SIG-M5 treated with dmso at 0.1 percent for 504 hours (cell line): ENCODE measurements around the gene FNIP1.
A peak's percentile ranks its signal among the peaks of the same experiment; 100 is the strongest.
"Not testable (repeated sequence)": the region's sequence is repeated elsewhere in the genome, so short reads cannot be mapped to it uniquely, and the experiment has no call there.

Experiments used
- DNase-seq: peaks from one replicate; lab custom pipeline; 2025; ENCODE audit not compliant: unreplicated experiment; lab: John Stamatoyannopoulos, UW

The FNIP1 gene

GRCh38 chr5:131693894-131694293, 102.9 kb downstream of the FNIP1 start:
- DNase-seq = no peak

- no peak for DNase-seq
Measured at GRCh38 chr5:131685516-131686171, 111.2 kb downstream of the FNIP1 start.

GRCh38 chr5:131684595-131684994, 112.2 kb downstream of the FNIP1 start:
- peak; percentile 27 for DNase-seq

GRCh38 chr5:131684051-131684450, 112.8 kb downstream of the FNIP1 start:
- DNase-seq = no peak

DNA sequence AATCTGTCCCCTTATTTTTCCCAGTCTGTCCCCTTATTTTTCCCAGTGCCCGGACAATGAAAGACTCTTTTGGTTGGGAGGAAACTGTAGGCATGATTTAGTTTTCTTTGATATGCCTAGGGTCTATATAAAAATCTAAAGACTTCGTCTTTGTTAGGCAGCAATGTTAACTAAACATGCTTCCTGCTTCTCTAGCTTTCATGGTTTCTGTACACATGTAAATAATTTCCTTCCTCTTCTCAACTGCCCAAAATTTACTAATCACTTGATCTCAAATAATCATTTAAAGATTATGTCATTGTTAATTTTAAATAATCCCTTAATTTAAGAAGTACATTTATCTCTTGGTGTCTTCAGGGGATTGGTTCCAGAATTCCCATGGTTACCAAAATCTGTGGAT, 114.0 kb downstream of the FNIP1 start:
- DNase-seq = no peak

DNA sequence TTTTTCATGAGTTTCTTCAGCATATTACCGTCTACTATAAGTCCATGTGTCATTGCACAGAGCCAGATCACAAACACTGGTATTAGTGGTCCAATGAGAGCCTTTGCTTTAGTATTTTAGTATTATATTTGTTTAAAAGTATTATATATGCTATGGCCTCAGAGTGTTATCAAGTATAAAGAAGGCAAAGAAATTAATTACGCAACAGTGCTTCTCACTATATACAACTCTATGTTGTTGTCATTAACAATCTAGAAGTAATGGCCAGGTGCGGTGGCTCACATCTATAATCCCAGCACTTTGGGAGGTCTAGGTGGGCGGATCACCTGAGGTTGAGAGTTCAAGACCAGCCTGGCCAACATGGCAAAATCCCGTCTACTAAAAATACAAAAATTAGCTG, 114.6 kb downstream of the FNIP1 start:
- no peak for DNase-seq

DNA sequence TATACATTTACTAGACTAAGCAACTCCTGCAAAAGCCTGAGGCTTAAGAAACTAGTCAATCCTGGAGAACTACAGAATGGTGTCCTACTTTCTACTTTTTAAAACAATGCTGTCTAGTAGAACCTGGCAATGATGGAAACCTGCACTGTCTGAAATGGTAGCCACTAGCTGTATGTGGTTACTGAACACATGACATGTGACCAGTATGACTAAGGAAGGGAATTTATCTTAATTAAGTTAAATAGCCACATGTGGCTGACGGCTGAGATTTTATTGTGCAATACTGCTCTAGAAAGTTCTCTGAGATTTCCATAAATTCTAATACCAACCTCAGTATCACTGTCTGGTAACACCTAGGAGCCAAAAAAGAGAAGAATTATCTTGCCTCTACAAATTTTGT, 116.9 kb downstream of the FNIP1 start:
- no peak for DNase-seq

- DNase-seq = not testable (repeated sequence)
Measured at GRCh38 chr5:131678273-131678672, 118.5 kb downstream of the FNIP1 start.

- DNase-seq = no peak
Measured at GRCh38 chr5:131677115-131677514, 119.7 kb downstream of the FNIP1 start.

- DNase-seq = no peak
Measured at GRCh38 chr5:131672776-131673175, 124.0 kb downstream of the FNIP1 start.

DNA sequence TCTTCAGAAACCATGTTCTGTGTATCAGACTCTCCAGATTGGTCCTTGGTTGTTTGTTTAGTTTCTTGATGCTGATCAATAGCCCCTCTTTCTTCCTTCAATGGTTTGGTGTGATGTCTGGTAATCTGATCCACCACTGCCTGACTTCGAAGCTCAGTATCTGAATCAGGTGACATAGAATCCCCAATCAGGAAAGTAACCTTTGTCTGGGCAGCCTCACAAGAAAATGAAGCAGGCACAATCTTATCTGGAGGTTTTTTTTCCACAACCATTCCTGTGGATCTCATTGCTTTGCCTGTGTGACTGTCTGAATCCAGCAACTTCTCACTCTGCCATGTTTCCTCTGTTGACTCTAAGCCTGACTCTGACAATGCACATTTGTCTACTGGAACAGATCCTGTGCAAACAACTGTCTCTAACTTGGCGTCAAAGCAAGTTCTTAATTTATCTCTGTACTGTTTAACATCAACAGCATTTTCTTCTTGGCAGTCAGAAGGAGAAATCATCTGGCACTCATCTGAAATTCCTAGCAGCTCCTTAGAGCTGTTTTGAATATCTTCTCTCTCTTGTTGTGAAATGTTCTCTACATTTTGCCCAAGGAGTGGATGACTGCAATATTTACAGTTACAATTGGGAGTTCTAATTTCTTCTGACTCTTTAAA, 124.7 kb downstream of the FNIP1 start:
- peak; percentile 18 for DNase-seq

GRCh38 chr5:131671409-131671808, 125.4 kb downstream of the FNIP1 start:
- no peak for DNase-seq

DNA sequence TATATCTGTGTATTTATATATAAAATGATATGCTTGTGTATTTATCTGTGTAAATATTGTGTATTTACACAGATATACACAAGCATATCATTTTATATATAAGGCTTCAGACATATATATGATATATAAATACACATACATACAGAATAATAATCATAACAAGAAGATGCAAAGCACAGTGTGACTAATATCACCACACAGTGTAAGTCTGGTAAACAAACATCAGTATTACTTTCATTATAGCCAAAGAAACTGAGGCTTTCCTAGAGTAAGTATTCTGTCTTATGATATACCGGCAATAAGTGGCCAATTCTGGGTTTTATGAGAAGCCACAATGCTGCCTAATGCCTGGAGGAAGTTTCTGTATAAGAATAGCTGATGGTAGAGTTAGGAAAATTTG, 131.9 kb downstream of the FNIP1 start:
- DNase-seq = no peak

GRCh38 chr5:131661933-131662332, 134.9 kb downstream of the FNIP1 start:
- DNase-seq = no peak

DNA sequence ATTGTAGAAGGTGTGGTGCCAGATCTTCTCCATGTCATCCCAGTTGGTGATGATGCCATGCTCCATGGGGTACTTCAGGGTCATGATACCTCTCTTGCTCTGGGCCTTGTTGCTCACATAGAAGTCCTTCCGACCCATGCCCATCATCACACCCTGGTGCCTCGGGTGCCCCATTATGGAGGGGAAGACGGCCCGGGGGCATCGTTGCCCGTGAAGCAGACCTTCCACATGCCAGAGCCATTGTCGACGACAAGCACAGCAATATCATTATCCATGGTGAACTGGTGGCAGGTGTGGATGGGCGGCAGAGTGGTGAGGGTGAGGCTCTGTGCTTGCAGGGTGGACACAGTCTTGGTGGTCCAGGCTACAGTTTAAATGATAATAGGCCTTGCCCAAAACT, 137.0 kb downstream of the FNIP1 start:
- DNase-seq = no peak

DNA sequence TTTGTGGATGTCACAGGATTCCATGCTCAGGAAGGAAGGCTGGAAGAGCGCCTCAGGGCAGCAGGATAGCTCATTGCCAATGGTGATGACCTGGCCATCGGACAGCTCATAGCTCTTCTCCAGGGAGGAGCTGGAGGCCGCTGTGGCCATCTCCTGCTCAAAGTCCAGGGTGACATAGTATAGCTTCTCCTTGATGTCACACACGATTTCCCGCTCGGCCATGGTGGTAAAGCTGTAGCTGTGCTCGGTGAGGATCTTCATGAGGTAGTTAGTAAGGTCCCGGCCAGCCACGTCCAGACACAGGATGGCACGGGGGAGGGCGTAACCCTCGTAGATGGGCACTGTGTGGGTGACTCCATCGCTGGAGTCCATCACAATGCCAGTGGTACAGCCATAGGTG, 137.5 kb downstream of the FNIP1 start:
- no peak for DNase-seq

GRCh38 chr5:131654776-131655175, 142.0 kb downstream of the FNIP1 start:
- no peak for DNase-seq

DNA sequence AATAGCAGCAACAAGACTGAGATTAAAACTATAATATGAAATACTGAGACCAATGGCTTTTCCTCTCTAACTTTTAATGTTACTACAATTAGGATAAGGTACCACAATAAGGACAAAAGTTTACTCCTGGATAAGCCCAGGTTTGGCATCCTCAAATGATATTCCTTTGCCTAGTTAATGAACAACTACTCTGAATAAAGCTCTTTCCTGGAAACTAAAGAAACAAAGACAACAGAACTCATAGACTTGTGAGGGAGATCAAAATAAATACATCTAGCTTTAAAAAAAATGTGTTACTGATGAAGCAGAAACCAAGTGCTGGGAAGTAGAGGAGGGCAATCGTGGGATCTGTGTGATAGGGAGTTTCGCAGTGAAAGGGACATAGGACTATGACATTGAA, 142.5 kb downstream of the FNIP1 start:
- DNase-seq = no peak

DNA sequence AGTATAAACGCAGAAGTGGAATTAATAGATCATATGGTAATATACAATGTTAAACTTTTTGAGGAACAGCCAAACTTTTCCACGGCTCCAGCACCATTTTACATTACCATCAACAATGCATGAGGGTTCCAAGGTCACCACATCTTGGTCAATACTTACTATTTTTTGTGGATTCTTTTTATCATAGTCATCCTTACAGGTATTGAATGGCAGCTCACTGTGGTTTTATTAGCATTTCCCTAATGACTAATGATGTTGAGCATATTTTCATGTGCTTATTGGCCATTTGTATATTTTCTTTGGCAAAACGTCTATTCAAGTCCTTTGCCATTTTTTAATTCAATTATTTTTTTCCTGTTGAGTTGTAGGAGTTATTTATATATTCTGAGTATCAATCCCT, 147.7 kb downstream of the FNIP1 start:
- DNase-seq = no peak

DNA sequence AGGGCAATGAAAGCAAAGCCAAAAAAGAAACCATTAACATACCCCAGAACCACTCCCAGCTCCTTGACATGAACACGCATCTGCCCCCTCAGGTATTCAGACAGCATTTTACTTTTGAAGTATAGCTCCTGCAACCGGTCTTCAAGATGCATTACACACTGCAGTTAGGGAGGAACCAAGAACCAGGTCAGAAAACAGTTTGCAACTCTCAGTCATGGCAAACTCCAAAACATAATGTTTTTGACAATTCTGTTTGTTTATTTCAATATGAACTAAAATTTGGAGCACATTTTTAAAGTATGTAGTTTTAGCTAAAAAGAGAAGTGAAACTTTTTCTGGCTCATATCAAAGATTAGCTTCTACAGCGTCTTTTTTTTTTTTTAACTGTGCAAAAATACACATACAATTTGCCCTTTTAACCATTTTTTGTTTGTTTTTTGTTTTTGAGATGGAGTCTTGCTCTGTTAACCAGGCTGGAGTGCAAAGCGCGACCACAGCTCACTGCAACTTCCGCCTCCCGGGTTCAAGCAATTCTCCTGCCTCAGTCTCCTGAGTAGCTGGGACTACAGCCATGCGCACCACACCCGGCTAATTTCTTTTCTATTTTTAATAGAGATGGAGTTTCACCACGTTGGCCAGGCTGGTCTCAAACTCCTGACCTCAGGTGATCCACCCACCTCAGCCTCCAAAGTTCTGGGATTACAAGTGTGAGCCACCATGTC, 149.6 kb downstream of the FNIP1 start:
- no peak for DNase-seq

GRCh38 chr5:131644822-131645221, 152.0 kb downstream of the FNIP1 start:
- no peak for DNase-seq

DNA sequence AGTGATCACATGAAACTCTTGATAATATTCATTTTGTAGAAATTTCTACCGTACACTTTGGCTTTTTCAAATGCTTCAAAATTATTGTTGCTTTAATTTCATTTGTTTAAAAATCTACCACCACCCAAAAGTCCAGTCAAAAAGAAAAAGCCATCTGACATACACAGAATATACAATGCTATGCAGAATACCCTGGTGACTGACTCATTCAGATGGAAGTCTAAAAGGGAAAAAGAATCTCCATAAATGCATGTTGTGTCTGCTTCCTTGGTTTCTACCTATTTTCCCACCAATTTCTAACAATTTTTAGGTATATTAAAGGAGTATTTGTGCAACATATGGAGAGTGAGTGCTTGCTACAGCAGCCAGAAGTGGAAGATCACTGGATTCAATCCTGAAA, 152.4 kb downstream of the FNIP1 start:
- DNase-seq = no peak
